Trophoblast cell (in vitro differentiated cells and primary cell): ENCODE data around the gene ARHGAP10.

Source experiments
- DNase-seq, 2 donors: peaks; one replicate each; pipeline ENCODE4 v3.0.0-alpha.2; 2016
- H2AFZ ChIP-seq: 2 replicates; pipeline ENCODE4 v1.6.1; 2013; ENCODE audit warnings: low read length, moderate library complexity, mild to moderate bottlenecking; ENCODE audit not compliant: insufficient read depth, poor library complexity
- H2AK5ac ChIP-seq: 2 replicates; pipeline ENCODE4 v1.6.1; 2013; ENCODE audit warnings: mild to moderate bottlenecking, low read length
- H2BK120ac ChIP-seq: 2 replicates; pipeline ENCODE4 v1.6.1; 2013; ENCODE audit warnings: low read length, mild to moderate bottlenecking, moderate library complexity; ENCODE audit not compliant: insufficient read depth, poor library complexity
- H2BK12ac ChIP-seq: 2 replicates; pipeline ENCODE4 v1.6.1; 2013; ENCODE audit warnings: mild to moderate bottlenecking, low read length, moderate library complexity
- H2BK5ac ChIP-seq: 2 replicates; pipeline ENCODE4 v1.6.1; 2013; ENCODE audit warnings: low read length, low read depth, moderate library complexity, mild to moderate bottlenecking; ENCODE audit not compliant: poor library complexity
- H3K14ac ChIP-seq: 2 replicates; pipeline ENCODE4 v1.6.1; 2013; ENCODE audit warnings: mild to moderate bottlenecking, low read length
- H3K18ac ChIP-seq: 2 replicates; pipeline ENCODE4 v1.6.1; 2013; ENCODE audit warnings: mild to moderate bottlenecking, low read length
- H3K23ac ChIP-seq: 2 replicates; pipeline ENCODE4 v1.6.1; 2013; ENCODE audit warnings: low read length
- H3K27ac ChIP-seq: 2 replicates; pipeline ENCODE4 v1.5.1; 2013; ENCODE audit warnings: low read depth, mild to moderate bottlenecking, inconsistent platforms, low read length, moderate library complexity
- H3K27me3 ChIP-seq: 2 replicates; pipeline ENCODE4 v1.6.1; 2013; ENCODE audit warnings: inconsistent platforms, mild to moderate bottlenecking, low read length, moderate library complexity; ENCODE audit not compliant: insufficient read depth
- H3K36me3 ChIP-seq, 2 experiments: 1 replicate in 1 of 2; 2 replicates in 1 of 2; pipeline ENCODE4 v1.6.1; 2013; ENCODE audit warnings: low read length in 2 of 2, mild to moderate bottlenecking in 2 of 2, moderate library complexity in 1 of 2; ENCODE audit not compliant: insufficient read depth in 2 of 2, control insufficient read depth in 1 of 2
- H3K4ac ChIP-seq: 2 replicates; pipeline ENCODE4 v1.6.1; 2013; ENCODE audit warnings: low read depth, mild to moderate bottlenecking, low read length, moderate library complexity
- H3K4me1 ChIP-seq, 2 experiments: 1 replicate in 1 of 2; 2 replicates in 1 of 2; pipeline ENCODE4 v1.6.1; 2013; ENCODE audit warnings: low read length in 2 of 2, mild to moderate bottlenecking in 2 of 2, moderate library complexity in 1 of 2; ENCODE audit not compliant: insufficient read depth in 2 of 2, control insufficient read depth in 1 of 2
- H3K4me2 ChIP-seq: 2 replicates; pipeline ENCODE4 v1.6.1; 2013; ENCODE audit warnings: inconsistent platforms, mild to moderate bottlenecking, low read length, moderate library complexity
- H3K4me3 ChIP-seq: 2 replicates; pipeline ENCODE4 v1.5.1; 2013; ENCODE audit warnings: mild to moderate bottlenecking, low read depth, low read length, inconsistent platforms
- H3K79me1 ChIP-seq: one replicate; pipeline ENCODE4 v1.6.1; 2013; ENCODE audit warnings: low read length
- H3K79me2 ChIP-seq: 2 replicates; pipeline ENCODE4 v1.6.1; 2013; ENCODE audit warnings: low read length, mild to moderate bottlenecking; ENCODE audit not compliant: control insufficient read depth, insufficient read depth, poor library complexity
- H3K9ac ChIP-seq: 2 replicates; pipeline ENCODE4 v1.6.1; 2013; ENCODE audit warnings: mild to moderate bottlenecking, low read length
- H3K9me3 ChIP-seq: 2 replicates; pipeline ENCODE4 v1.6.1; 2013; ENCODE audit warnings: low read depth, mild to moderate bottlenecking, control low read depth, inconsistent platforms, low read length; ENCODE audit not compliant: insufficient read depth
- H4K12ac ChIP-seq: 2 replicates; pipeline ENCODE4 v1.6.1; 2013; ENCODE audit warnings: low read depth, mild to moderate bottlenecking, low read length, moderate library complexity
- H4K8ac ChIP-seq: 2 replicates; pipeline ENCODE4 v1.6.1; 2013; ENCODE audit warnings: low read depth, mild to moderate bottlenecking, low read length, moderate library complexity
- H4K91ac ChIP-seq: one replicate; pipeline ENCODE4 v1.6.1; 2013; ENCODE audit warnings: low read depth, mild to moderate bottlenecking, low read length, moderate library complexity
- WGBS: extraction: QIAGEN DNeasy Blood & Tissue Kit; methylation state at CpG from one replicate; pipeline ENCODE4 v1.1.7; 2013; ENCODE audit warnings: missing lambda C conversion rate; ENCODE audit not compliant: insufficient read length, insufficient coverage; ENCODE audit errors: extremely low coverage; 5-methylcytosine and 5-hydroxymethylcytosine counted together

ARHGAP10 gene

GRCh38 chr4:148048598-148048997 is 316.7 kb downstream of the ARHGAP10 start:
- no peak overlapping the region for H4K8ac ChIP-seq
- DNase-seq, result no peak
- no CpG with 5 or more reads among the region's 4 CpGs for WGBS

GRCh38 chr4:148051403-148051802 is 319.5 kb downstream of the ARHGAP10 start:
- H2BK5ac ChIP-seq, result no peak overlapping the region
- no peak overlapping the region for H4K12ac ChIP-seq
- no peak overlapping the region for H4K8ac ChIP-seq
- H2AFZ ChIP-seq, result no peak overlapping the region
- no peak overlapping the region for H3K4ac ChIP-seq
- WGBS, result no CpG with 5 or more reads among the region's 4 CpGs
- DNase-seq, result no peak
- H3K36me3 ChIP-seq, result peaks cover 0 to 3% of the 10 kb centered on the region in 2 experiments
- H3K79me2 ChIP-seq, result no peaks in the 10 kb centered on the region
- no peak overlapping the region for H3K14ac ChIP-seq
- no peak overlapping the region for H3K23ac ChIP-seq
- no peak overlapping the region for H4K91ac ChIP-seq
- no peaks in the 10 kb centered on the region for H3K27me3 ChIP-seq
- no peaks in the 10 kb centered on the region for H3K9me3 ChIP-seq
- H3K27ac ChIP-seq, result no peak overlapping the region
- no peak overlapping the region for H2AK5ac ChIP-seq
- H2BK12ac ChIP-seq, result no peak overlapping the region
- no peak overlapping the region for H2BK120ac ChIP-seq
- H3K9ac ChIP-seq, result no peak overlapping the region
- H3K4me3 ChIP-seq, result no peak overlapping the region
- no peak overlapping the region for H3K4me2 ChIP-seq
- H3K79me1 ChIP-seq, result no peaks in the 10 kb centered on the region
- H3K18ac ChIP-seq, result no peak overlapping the region
- no peaks in the 10 kb centered on the region for H3K4me1 ChIP-seq

More at GRCh38 chr4:148048598-148048997, 316.7 kb downstream of the ARHGAP10 start:
- Histone ChIP-seq H3K79me2 (no peaks in the 10 kb centered on the region), H3K4me1 (no peaks in the 10 kb centered on the region), H2AK5ac (no peak overlapping the region), H2AFZ (no peak overlapping the region), H3K27ac (no peak overlapping the region), H2BK120ac (no peak overlapping the region), H4K91ac (no peak overlapping the region), H3K36me3 (peaks cover 0 to 3% of the 10 kb centered on the region in 2 experiments), H3K79me1 (no peaks in the 10 kb centered on the region), H3K4ac (no peak overlapping the region), H2BK5ac (no peak overlapping the region), H3K14ac (no peak overlapping the region), H3K23ac (no peak overlapping the region), H3K9me3 (no peaks in the 10 kb centered on the region), H4K12ac (no peak overlapping the region), H3K18ac (no peak overlapping the region), H3K4me2 (no peak overlapping the region), H3K27me3 (no peaks in the 10 kb centered on the region), H3K9ac (no peak overlapping the region), H2BK12ac (no peak overlapping the region), H3K4me3 (no peak overlapping the region)

GRCh38 chr4:148052448-148052847 is 320.6 kb downstream of the ARHGAP10 start:
- H3K9me3 ChIP-seq, result no peaks in the 10 kb centered on the region
- no peak overlapping the region for H3K4me3 ChIP-seq
- no peak overlapping the region for H3K9ac ChIP-seq
- no peak overlapping the region for H3K4me2 ChIP-seq
- no peak for DNase-seq
- no peak overlapping the region for H2BK5ac ChIP-seq
- no peak overlapping the region for H4K8ac ChIP-seq
- H4K91ac ChIP-seq, result no peak overlapping the region
- no peaks in the 10 kb centered on the region for H3K36me3 ChIP-seq
- H3K79me1 ChIP-seq, result no peaks in the 10 kb centered on the region
- H3K27me3 ChIP-seq, result no peaks in the 10 kb centered on the region
- no peak overlapping the region for H2BK120ac ChIP-seq
- no peak overlapping the region for H3K4ac ChIP-seq
- no peak overlapping the region for H3K14ac ChIP-seq
- H3K79me2 ChIP-seq, result no peaks in the 10 kb centered on the region
- H3K4me1 ChIP-seq, result peaks cover 0 to 2% of the 10 kb centered on the region in 2 experiments
- H4K12ac ChIP-seq, result no peak overlapping the region
- no peak overlapping the region for H3K23ac ChIP-seq
- H3K27ac ChIP-seq, result no peak overlapping the region
- H2AFZ ChIP-seq, result no peak overlapping the region
- no peak overlapping the region for H3K18ac ChIP-seq
- H2AK5ac ChIP-seq, result no peak overlapping the region
- no peak overlapping the region for H2BK12ac ChIP-seq

- peaks cover 0 to 2% of the 10 kb centered on the region in 2 experiments for H3K4me1 ChIP-seq
- no peaks in the 10 kb centered on the region for H3K9me3 ChIP-seq
- no peak overlapping the region for H3K14ac ChIP-seq
- no peak overlapping the region for H3K9ac ChIP-seq
- no peak overlapping the region for H2BK12ac ChIP-seq
- no peak overlapping the region for H4K91ac ChIP-seq
- no peak overlapping the region for H3K18ac ChIP-seq
- H2AFZ ChIP-seq, result no peak overlapping the region
- no peak overlapping the region for H3K4me3 ChIP-seq
- H2BK120ac ChIP-seq, result no peak overlapping the region
- H3K4ac ChIP-seq, result no peak overlapping the region
- no peak for DNase-seq
- H3K36me3 ChIP-seq, result no peaks in the 10 kb centered on the region
- H3K79me2 ChIP-seq, result no peaks in the 10 kb centered on the region
- no peaks in the 10 kb centered on the region for H3K79me1 ChIP-seq
- H4K8ac ChIP-seq, result no peak overlapping the region
- H3K4me2 ChIP-seq, result no peak overlapping the region
- no peak overlapping the region for H2AK5ac ChIP-seq
- no peaks in the 10 kb centered on the region for H3K27me3 ChIP-seq
- H3K23ac ChIP-seq, result no peak overlapping the region
- WGBS, result no CpG with 5 or more reads among the region's 11 CpGs
- no peak overlapping the region for H3K27ac ChIP-seq
- no peak overlapping the region for H2BK5ac ChIP-seq
- H4K12ac ChIP-seq, result no peak overlapping the region
Observed at GRCh38 chr4:148053298-148054003, 321.6 kb downstream of the ARHGAP10 start.
